ENCODE measurements around the gene ADAMTS2.

ADAMTS2 gene

GRCh38 chr5:179167871-179168451 is 177.3 kb downstream of the ADAMTS2 start:
- no peak for FAIRE-seq

- FAIRE-seq, result no peak
Observed at GRCh38 chr5:179166886-179167841, 178.1 kb downstream of the ADAMTS2 start.

DNA sequence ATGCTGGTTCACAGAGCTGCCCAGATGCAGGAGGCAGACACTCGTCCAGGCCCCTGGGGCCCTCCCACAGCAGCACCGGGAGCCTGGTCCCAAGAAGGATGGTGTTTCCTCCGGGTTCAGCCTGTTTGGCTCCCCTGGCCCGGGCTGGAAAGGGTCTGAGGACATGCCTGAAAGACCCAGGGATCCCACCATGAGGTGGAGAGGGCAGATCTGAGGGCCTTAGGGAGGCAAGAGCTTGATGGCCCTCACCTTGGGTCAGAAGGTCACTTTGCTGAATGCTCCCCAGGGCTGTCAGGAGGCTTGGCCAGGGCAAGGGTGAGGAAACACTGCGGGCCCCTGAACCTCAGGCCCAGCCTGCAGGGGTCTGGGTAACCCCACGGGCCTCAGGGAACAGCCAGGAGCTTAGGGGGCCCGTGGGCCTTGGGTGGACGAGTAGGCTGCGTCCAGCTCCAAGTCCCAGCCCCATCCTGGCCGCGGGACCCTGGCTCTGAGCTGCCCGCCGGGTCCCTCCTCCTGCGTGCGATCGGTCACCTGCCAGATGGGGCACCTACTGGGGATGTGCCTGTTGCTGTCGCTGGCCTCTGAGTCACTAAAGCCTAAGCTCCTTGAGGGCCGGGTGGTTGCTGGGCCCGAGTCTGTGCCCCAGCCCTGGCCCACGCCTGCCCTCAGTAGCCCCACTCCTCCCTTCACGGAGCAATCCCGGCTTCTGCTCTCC is 178.9 kb downstream of the ADAMTS2 start:
- FAIRE-seq, result no peak

DNA sequence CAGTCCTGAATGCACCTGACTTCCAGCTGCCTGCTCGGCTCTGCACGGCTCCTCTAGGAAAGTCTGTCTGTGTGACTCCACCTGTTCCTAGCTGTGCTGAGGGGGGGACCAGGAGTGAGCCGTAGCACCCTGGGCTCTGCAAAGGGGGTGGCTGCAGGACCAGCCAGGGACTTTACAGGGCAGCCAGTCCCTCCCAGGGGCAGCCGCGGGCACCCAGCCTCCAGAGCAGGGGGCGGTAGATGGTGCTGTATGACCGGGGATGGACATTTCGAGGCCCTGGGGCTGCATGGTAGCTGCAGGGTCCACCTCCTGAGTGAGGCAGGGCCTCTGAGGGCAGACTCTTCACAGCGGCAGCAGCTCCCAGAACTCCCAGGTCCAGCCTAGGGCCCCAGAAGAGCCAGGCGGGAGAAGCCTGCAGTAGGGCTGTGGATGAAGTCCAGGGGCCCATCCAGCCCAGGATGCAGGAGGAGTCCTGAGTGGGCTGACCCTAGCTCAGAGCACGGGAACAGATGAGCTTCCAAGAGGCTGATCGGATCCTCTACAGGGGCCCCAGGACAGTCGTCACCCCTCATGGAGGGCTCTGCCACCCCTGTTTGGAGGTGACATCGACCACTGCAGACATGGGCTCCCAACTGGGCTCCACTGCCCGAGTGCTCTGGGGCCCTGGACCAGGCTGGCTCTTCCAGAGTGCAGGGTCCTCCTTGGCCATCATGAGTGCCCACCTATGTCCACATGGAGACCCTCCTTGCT is 179.7 kb downstream of the ADAMTS2 start:
- no peak for FAIRE-seq

GRCh38 chr5:179164331-179165311 is 180.6 kb downstream of the ADAMTS2 start:
- no peak for FAIRE-seq

- no peak for FAIRE-seq
Observed at GRCh38 chr5:179163236-179164155, 181.8 kb downstream of the ADAMTS2 start.

DNA sequence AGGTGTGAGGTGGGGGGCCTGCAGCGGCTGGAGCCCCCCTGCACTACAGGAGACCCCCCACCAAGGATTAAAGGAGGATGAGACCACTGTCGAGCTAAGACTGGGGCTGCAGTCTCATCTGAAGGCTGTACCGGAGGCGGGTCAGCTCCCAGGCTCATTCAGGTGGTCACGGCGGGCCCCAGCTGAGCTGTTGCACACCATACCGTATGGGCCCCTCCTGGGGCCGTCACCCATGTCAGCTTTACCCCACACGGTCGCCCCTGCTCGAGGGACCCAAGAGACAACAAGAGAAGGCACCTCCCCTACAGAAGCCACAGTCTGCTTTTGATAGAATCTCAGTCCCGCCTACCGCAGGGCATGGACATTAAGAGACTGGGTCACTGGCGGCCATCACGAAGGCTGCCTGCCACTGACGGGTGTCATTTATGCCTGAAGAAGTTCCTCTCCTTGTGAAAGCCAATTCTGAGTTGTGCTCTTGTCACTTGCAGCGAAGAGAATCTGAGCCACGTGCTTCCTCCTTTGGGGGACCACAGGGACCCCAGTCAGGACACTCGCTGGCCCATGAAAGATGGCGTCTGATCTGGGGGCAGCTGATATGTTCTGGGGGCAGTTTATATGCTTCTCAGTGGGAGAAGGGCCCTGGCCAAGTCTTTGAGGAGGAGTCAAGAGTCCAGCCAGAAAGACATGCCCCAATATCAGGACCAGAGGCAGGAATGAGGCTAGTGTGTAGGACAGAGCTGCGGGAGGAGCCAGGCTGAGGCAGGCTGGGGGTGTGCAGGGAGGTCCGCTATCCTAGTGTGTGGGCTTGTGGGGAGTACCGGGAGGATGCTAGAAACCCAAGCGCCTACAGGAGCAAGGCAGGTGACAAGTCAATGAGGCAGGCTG is 182.7 kb downstream of the ADAMTS2 start:
- FAIRE-seq, result no peak

GRCh38 chr5:179161901-179162300 is 183.4 kb downstream of the ADAMTS2 start:
- FAIRE-seq, result no peak

GRCh38 chr5:179160584-179160983 is 184.7 kb downstream of the ADAMTS2 start:
- FAIRE-seq, result no peak

DNA sequence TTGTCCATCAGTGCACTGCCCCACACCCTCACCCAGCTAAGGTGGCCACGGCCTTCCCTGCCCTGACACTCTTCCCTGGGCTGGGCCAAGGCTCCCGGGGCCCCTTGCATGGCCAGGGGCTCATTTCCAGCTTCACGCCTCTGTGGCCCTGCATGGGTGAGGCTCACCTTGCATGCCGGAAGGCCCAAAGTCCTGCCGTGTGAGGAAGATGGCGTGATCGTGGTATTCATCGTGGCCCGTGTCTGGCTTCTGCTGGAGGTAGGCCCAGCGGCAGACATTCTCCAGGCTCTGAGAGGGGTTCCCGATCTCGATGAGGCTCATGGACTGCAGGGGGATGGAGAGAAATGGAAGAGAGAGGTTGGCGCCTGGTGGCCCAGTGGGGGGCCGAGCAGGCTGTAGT is 186.7 kb downstream of the ADAMTS2 start:
- no peak for FAIRE-seq

GRCh38 chr5:179154991-179155955 is 190.0 kb downstream of the ADAMTS2 start:
- FAIRE-seq, result no peak

DNA sequence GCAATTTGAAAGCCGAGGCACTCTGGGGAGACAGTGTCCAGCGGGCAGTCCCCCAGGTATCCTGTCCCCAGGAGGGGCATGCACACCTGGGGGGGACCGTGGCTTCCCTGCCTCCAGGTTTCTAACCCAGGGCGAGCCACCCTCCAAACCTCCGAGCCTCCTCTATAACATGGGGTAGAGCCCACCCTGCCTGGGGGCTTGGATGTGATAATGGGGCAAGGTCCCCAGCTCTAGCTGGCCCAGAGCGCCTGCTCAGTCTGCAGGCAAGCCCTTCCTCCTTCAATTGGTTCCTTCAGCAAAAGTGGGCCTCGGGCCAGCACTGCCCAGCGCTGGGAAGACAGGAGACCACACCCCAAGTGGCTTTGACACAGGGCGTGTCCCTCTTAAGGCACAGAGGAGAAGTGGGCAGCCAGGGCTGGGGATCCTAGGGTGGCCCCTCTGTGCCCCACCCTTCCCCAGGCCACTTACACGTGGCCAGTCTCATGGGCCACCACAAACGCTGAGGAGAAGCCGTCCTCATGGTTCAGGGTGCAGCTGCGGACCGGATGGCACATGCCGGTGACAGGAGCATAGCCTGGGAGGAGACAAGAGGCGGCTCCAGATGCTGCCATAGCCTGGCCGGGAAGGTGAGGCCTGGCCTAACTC is 190.8 kb downstream of the ADAMTS2 start:
- FAIRE-seq, result no peak

GRCh38 chr5:179153921-179154345 is 191.3 kb downstream of the ADAMTS2 start:
- FAIRE-seq, result no peak

DNA sequence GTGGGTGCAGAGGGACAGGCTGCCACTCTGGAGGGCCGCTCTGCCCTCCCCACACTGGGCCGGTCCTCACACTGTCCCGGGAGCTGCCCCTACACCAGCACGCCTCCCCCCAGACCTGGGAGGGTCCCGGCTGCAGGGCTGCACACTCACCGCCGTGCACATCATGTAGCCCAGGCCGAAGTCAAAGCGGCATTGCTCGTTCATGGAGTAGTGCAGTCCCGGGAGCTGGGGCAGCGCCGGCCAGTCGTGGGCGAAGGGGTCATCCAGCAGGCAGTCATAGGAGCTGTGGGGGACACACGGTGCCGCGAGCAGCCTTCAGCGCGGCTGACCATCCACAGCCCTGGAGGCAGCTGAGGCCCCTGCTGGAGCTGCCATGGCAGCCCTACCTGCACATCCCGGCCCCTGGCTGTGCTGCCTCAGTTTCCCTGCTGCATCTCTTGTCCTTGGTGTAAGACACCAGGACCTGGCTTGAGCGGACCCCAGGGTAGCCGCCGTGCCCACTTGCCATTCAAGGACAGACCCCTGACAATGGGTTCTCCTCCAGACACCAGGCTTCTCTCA is 191.8 kb downstream of the ADAMTS2 start:
- FAIRE-seq, result no peak

DNA sequence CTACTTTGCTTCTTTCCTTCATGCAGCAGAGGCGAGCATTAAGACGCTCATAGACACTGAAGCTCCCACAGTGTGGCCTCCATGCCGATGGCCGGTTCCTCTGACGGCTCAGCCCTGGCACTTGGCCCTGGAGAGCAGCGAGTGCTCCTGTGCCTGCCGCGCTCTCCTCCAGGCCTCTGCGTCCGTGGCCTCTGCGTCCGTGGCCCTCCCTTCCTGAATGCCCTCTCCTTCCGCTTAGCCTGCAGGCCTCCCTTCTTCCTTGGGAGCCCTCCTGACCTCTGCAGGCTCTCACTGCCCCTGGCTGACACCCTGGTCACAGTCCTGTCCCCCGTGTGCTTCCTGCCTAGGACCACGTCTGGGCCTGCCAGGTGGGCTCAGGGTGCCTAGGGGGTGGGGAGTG is 192.3 kb downstream of the ADAMTS2 start:
- no peak for FAIRE-seq

GRCh38 chr5:179152144-179152895 is 192.9 kb downstream of the ADAMTS2 start:
- no peak for FAIRE-seq

Measured in A204.1 (cell line).